GM20431 (cell line): ENCODE measurements around the gene TMEM41B.
"Not testable (repeated sequence)": the region's sequence is repeated elsewhere in the genome, so short reads cannot be mapped to it uniquely, and the experiment has no call there.

Source experiments
- in situ Hi-C: fragments of 300-500 bp; cut with MseI, MboI; formaldehyde crosslinking; loops from one replicate; pipeline ENCODE4 v1.15.0; 2020; ENCODE audit warnings: low sequenced_read_pairs; ENCODE audit not compliant: unreplicated experiment

Gene TMEM41B

DNA sequence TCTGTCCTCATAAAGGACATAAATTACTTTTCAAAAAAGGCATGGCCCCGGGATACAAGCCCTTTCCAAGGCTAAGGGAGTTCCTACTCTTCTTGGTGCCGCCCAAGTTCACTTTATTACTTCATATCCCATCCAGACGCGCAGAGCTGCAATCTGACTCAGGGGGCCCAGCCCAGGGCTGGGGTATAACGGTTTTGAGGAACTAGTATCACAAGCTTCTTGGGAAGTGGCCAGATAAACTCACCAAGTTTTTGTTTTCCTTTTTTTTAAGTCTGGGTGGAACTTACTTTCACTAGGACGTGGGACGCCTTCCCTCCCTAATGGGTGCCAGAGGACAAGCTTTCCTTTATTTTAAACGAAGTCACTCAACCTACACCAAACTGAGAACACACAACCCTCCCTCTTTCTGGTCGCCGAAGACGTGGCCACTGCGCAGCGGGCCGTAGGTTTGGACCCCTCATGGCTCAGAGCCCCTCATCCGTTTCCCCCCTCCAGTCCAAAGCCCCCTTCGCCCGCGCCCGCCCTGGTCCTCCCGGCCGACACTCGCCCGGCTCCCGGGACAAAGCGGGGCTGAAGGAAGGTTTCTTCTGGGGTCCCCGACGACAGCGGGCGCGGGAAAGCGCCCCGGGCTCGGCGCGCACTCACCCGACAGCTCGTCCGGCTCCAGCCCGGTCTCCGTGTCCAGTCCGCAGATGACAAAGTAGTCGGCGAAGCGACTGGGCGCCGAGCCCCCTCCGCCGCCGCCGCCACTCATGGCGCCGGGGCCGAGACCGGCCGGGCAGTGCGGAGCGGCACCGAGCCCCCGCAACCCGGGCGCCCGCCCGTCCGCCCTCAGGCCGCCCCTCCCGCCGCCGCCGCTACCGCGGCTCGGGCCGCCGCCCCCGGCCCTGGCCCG is 49.8 kb downstream of the TMEM41B start:
- in situ Hi-C loops, result no loop called here

DNA sequence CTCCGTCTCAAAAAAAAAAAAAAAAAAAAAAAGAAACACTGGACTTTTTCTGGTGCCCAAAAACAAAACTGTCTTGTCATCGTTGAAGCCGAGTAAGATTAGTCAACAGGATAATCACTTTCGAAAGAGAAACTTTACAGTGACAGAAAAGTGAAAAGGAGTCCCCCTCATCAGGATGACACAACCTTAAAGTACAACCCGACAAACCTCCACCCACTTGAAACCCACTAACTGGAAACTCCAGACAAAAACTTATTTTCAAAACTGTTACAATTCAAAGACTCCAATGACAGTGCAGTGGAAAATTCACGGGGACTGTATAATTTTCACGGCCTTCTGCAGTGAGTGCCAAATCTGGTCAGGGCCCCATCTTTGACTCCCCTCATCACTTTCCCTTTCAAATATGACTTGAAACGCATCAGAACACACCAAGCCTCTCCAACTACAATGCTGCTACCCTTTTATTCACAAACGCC is 50.5 kb downstream of the TMEM41B start:
- in situ Hi-C loops, result no loop called here

DNA sequence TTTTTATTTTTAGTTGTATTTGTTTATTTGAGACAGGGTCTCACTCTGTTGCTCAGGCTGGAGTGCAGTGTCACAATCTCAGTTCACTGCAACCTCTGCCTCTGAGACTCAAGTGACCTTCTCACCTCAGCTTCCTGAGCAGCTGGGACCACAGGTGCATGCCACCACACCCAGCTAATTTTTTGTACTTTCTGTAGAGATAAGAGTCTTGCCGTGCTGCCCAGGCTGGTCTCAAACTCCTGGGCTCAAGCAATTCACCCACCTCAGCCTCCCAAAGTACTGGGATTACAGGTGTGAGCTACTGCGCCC is 53.6 kb downstream of the TMEM41B start:
- in situ Hi-C loops, result not testable (repeated sequence)

DNA sequence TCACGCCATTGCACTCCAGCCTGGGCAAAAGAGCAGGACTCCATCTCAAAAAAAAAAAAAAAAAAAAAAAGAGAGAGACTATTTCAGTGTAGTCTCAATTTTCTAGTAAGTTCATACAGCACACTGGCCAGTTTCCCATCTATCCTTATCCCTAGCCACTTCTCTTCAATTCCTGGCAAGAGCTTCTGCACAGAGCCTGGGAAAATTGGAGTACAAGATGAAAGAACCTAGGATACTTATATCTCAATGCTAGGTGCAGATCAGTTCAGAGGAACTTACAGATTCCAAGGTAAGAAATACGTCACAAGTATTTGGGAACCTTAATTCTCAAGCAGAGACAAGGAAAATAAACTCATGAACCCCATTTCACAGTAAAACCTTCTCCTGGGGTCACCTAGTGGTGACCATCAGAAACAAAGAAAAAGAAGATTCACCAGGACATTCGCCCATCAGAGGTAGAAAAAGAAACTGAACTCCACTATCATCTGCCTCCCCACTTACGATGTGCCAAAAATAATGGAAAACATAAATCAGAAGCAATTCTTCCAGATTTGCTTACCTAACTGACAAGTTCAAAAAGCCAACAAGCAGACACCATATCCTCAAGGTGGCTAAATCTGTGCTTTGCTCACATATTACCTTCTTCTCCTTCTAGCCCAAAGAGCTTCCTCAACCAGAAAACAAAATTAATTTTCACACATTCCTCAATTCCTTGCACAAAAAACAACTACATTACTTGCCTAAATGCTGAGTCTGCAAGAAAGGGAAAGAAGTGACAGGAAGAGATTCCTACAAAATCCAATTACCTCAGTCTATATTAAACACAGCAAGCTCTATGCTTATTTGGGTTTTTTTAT is 54.2 kb downstream of the TMEM41B start:
- in situ Hi-C loops, result no loop called here

DNA sequence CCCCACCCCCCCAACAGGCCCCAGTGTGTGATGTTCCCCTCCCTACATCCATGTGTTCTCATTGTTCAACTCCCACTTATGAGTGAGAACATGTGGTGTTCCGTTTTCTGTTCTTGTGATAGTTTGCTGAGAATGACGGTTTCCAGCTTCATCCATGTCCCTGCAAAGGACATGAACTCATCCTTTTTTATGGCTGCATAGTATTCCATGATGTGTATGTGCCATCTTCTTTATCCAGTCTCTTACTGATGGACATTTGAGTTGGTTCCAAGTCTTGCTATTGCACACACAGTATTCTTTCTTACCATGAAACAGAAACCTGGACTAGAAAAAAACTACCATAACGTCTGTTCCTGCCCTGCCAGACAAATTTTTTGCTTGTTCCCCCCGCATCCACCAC is 56.1 kb downstream of the TMEM41B start:
- in situ Hi-C loops, result not testable (repeated sequence)

DNA sequence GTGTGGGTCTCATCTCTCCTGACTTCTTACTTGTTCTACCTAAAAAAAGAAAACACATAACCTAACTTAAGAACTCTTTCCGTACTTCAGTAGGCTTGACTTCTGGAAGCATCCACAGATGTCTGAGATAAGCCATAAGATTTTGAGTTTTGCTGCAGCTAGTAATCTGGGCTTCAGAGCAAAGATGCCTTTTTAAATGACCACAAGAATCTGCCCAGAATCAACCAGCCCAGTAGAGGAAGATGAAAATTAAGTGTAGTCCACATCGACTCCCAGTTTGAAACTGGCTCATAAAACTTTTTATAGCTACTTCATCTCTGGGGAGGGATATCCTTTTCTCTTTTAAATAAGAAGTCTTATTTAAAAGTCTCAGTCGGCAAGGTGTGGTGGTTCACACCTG is 60.0 kb downstream of the TMEM41B start:
- in situ Hi-C loops, result no loop called here

DNA sequence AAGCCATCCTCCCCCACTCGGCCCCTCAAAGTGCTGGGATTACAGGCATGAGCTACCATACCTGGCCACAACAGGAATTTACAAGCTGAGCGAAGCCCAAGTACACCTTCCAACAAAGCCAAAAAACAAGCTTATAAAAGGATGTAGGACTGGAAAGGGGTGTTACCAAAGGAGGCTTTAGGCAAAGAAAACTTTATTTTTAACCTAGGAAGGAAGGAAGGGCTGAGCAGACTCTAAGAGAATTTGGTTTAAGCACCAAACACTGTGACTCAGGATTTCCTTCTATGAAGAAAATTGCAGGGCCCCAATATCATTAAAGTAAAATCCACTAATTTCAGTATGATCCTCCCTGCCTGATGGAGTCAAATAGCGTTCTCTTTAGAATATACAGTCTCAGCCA is 61.3 kb downstream of the TMEM41B start:
- in situ Hi-C loops, result no loop called here

DNA sequence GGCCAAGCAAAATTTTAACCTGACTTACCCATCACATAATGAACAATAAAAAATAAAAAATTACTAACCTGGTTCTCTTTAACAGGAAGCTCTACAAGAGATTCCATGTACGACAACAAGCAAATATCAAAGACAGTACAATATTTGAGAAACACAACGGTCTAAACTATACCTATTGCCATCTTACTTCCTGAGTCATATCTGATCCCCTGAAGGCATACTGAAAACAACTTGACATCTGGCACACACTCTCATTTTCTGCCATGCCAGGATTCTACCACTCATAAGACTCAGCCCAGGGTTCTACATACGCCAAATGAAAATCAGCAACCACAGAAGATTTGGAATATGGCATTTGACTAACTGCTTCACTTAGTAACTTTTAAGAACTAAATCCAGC is 63.1 kb downstream of the TMEM41B start:
- in situ Hi-C loops, result no loop called here

DNA sequence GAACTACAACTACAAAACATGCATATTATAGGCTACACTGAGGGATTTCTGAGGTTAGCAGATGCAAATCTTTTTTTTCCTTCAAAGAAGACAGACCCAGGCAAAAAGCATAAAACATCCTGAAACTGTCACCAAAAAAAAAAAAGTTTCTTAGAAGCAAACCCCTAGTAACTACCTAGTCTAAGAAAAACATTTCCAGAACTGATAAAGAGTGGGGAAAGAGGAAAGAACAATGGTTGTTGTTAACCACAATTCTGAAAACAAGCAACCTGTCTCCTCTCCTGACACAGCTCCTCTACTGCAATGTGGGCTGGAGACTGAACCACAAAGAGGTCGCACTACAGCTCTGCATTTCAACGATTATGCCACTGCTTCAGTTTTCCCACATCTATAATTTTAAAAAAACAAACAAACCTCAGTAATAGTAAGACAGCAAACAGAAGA is 64.2 kb downstream of the TMEM41B start:
- in situ Hi-C loops, result no loop called here

DNA sequence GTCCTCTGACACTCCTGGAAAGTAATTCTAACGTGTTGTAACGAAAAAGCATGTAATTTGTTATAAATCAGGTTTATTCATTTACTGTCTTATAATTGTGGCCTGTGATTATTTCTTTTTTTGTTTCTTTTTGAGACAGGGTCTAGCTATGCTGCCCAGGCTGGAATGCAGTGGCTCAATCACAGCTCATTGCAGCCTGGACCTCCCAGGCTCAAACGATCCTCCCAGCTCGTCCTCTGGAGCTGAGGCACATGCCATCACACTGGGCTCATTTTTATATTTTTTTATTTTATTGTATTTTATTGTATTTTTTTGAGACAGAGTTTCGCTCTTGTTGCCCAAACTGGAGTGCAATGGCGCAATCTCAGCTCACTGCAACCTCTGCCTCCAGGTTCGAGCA is 65.1 kb downstream of the TMEM41B start:
- in situ Hi-C loops, result no loop called here

DNA sequence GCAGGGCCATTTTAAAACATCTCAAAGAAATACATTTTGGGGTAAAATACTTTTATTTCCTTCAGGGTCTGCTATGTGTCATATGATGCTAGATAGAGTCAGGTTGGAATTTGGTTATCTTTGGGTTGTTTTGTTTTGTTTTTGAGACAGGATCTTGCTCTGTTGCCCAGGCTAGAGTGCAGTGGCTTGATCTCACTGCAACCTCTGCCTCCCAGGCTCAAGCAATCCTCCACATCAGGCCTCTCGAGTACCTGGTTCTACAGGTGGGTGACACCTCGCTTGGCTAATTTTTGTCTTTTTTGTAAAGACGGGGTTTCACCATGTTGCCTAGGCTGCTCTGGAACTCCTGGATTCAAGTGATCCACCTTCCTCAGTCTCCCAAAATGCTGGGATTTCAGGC is 66.5 kb downstream of the TMEM41B start:
- in situ Hi-C loops, result no loop called here

DNA sequence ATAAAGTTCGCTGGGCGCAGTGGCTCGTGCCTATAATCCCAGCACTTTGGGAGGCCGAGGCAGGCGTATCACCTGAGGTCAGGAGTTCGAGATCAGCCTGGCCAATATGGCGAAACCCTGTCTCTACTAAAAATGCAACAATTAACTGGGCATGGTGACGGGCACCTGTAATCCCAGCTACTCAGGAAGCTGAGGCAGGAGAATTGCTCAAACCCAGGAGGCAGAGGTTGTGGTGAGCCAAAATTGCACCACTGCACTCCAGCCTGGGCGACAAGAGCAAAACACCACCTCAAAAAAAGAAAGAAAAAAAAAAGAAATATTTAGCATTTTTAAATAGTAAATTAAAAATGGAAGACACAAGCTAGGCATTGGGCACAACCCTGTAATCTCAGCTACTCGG is 78.2 kb downstream of the TMEM41B start:
- in situ Hi-C loops, result not testable (repeated sequence)

DNA sequence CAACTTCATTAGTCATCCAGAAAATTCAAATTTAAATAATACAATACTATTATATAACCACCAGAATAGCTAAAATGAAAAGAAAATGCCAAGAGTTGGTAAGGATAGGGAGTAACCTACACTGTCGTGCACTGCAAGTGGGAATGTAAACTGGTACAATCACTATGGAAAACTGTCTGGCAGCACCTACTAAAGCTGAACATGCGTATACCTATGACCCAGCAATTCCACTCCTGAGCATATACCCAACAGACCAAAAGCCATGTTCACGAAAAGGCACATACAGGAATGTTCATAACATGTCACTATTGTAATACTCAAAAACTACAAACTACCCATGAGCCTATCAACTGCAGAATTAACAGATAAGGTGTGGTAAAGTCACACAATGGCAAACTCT is 81.9 kb downstream of the TMEM41B start:
- in situ Hi-C loops, result no loop called here

DNA sequence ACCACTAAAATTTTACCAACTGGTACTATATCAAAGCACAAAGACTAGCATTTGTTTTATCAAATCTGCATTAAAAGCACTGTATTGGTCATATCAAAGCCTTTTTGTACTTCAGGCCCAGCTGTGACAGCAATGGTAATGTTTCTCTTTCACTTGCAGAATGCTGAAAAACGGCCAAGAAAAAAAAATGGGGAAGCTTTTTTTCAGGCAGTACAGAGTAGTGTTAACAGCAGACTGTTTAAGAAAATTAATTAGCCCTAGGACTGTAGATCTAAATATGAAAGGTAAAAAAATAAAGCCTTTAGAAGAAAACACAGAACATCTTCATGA is 82.6 kb downstream of the TMEM41B start:
- in situ Hi-C loops, result no loop called here
